Activated CD8-positive, alpha-beta memory T cell treated with anti-CD3 and anti-CD28 coated beads for 1 hour (primary cell): Measurements from ENCODE around the gene KIAA1549.

ENCODE experiments used
- DNase-seq, 2 donors: peaks; one replicate each; pipeline ENCODE4 v3.0.0-alpha.2; 2020; ENCODE audit warnings: low read depth in 1 of 2; ENCODE audit errors: extremely low read depth in 1 of 2

Gene KIAA1549

GRCh38 chr7:138861051-138861450 lies 120.1 kb downstream of the KIAA1549 start:
- no peak for DNase-seq

GRCh38 chr7:138857728-138858127 lies 123.5 kb downstream of the KIAA1549 start:
- no peak for DNase-seq

- DNase-seq = no peak
These were observed 127.0 kb downstream of the KIAA1549 start for GRCh38 chr7:138854115-138854645.

GRCh38 chr7:138853448-138853847 lies 127.7 kb downstream of the KIAA1549 start:
- DNase-seq = no peak

- DNase-seq = no peak
These were observed 128.7 kb downstream of the KIAA1549 start for GRCh38 chr7:138852469-138852868.

GRCh38 chr7:138849701-138850100 lies 131.5 kb downstream of the KIAA1549 start:
- DNase-seq = no peak

GRCh38 chr7:138848056-138848980 lies 132.9 kb downstream of the KIAA1549 start:
- no peak for DNase-seq

GRCh38 chr7:138845711-138846110 lies 135.5 kb downstream of the KIAA1549 start:
- no peak for DNase-seq

- no peak for DNase-seq
These were observed 137.3 kb downstream of the KIAA1549 start for GRCh38 chr7:138843632-138844580.

- no peak for DNase-seq
These were observed 139.1 kb downstream of the KIAA1549 start for GRCh38 chr7:138842111-138842510.

GRCh38 chr7:138838166-138838565 lies 143.0 kb downstream of the KIAA1549 start:
- no peak for DNase-seq

- no peak for DNase-seq
These were observed 143.6 kb downstream of the KIAA1549 start for GRCh38 chr7:138837627-138838026.

GRCh38 chr7:138835087-138835486 lies 146.1 kb downstream of the KIAA1549 start:
- no peak for DNase-seq

GRCh38 chr7:138834583-138834982 lies 146.6 kb downstream of the KIAA1549 start:
- DNase-seq = no peak

- no peak for DNase-seq
These were observed 147.6 kb downstream of the KIAA1549 start for GRCh38 chr7:138833596-138833995.

GRCh38 chr7:138832966-138833365 lies 148.2 kb downstream of the KIAA1549 start:
- DNase-seq = no peak

- no peak for DNase-seq
These were observed 151.9 kb downstream of the KIAA1549 start for GRCh38 chr7:138829335-138829734.

- DNase-seq = no peak
These were observed 152.9 kb downstream of the KIAA1549 start for GRCh38 chr7:138828302-138828701.

- DNase-seq = no peak
These were observed 156.0 kb downstream of the KIAA1549 start for GRCh38 chr7:138825049-138825721.

- no peak for DNase-seq
These were observed 158.2 kb downstream of the KIAA1549 start for GRCh38 chr7:138822867-138823535.
